ENCODE data around the gene PRKAG2.

- no peak for TF ChIP-seq CTCF (IDR thresholded peaks at IDR 0.05; ENCODE audit: low read depth, low read length)
- no peak for TF ChIP-seq POLR2A (IDR thresholded peaks at IDR 0.05; ENCODE audit: extremely low read depth, insufficient read length)
- TF ChIP-seq MAX (IDR thresholded peaks at IDR 0.05; ENCODE audit: low read depth, low read length), result no peak
Measured at GRCh38 chr7:151832656-151833055, 44.3 kb downstream of the PRKAG2 start.

Measured in NB4 (cell line).